ENCODE measurements around the gene CACFD1.

CACFD1 gene

DNA sequence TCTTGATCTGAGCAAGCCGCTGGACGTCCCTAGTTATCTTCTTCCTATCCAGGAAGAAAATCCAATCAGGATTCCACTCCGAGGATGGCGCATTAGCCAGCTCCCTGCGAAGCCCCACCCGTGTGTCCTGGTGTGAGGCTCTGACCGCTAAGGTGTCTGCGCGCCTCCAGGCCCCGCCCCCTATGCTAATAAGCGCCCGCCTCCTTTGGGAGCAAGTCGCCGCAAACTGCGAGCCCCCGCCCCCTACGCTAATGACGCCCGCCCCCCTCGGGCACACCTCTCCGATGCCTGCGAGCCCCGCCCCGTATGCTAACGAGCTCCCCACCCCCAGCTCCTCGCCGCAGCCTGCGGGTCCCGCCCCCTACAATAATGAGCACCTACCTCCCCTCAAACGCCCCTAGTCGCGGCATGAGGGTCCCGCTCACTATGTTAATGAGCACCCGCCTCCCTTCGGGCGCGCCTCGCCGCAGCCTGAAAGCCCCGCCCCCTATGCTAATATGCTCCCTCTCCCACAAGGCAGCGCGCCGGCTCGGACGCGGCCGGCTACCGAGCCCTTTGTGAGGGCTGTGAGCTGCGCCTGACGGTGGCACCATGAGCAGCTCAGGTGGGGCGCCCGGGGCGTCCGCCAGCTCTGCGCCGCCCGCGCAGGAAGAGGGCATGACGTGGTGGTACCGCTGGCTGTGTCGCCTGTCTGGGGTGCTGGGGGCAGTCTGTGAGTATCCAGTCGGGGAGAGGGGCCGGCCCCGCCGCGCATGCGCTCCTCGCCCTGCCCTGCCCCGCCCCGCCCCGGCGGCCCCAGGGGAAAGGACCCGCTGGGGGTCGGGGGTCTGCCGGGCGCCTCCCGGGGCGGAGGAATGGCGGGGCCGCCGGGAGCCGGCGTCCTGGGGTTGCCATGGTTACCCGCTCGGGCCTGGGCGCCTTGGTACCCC, at the start of gene CACFD1:
Gene CACFD1, plus strand, starts transcription at position 503 of the 929 bp plus-strand sequence. Its CDS starts 89 bp downstream, at position 592.
- peak; percentile 87 for DNase-seq (ENCODE audit: low read depth)

DNA sequence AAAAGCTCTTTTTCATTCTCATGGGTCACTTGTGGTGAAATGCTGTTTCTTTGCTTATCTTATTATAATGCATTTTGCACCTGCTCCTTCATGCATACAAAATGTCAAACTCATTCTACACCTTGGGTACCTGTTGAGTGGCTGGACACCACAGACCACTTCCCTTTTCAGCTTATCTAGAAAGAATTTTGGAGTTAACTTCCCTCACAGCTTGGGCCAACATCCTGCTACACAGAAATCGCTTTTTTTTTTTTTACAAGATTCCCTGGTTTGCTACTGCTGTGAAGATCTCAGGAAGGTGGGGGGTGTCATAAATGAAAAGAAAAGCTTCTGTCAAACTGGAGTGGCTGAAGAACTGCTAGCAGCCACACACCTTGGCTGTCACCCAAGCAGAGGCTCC, 44.6 kb upstream of the CACFD1 start:
- DNase-seq (ENCODE audit: low read depth), result no peak

DNA sequence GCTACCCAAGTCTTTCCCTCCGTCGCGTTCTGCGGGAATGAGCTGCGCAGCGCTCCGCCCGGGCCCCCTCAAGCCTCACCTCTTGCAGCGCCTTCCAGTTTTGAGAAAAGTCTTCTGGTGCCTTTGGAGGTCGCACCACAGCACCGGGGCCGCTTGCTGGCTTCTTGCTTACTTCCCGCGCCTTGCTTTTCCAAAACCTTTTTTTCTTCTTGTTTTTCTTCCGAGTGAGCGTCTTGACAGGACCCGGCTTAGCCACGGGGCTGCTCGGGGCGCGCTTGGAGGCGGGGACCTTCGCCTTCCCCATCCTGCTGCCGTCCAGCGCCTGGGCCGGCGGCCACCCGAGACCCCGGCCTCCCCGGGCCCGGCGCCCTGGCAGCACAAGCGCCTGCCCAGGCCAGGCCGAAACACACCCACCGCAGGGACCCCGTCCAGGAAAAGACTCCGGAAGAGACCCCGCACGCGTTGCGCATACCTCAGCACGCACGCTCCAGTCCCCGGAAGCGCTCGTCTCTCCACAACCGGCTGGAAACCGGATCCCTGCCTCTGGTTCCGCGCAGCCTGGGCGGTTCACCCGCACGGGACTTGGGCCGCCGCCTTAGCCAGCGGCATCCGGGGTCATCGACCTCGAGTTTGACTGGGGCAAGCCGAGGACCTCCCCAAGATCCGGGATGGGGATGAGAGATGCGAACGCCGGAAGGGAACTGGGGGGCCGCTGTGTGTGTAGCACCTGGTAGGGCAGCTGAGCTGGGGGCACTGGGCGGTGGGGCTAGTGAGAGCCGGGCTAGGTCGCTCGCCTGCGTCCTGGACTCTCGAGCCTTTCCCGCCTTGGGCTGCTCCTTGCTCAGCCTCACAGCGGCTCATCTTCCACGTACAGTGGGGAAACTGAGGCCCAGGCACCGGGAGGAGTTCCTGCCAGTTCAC, 42.0 kb upstream of the CACFD1 start, which contains the start of gene REXO4:
Gene REXO4, minus strand, starts transcription at position 470 of the 921 bp plus-strand sequence. Its CDS starts 166 bp downstream, at position 304.
- DNase-seq (ENCODE audit: low read depth), result peak; percentile 76

DNA sequence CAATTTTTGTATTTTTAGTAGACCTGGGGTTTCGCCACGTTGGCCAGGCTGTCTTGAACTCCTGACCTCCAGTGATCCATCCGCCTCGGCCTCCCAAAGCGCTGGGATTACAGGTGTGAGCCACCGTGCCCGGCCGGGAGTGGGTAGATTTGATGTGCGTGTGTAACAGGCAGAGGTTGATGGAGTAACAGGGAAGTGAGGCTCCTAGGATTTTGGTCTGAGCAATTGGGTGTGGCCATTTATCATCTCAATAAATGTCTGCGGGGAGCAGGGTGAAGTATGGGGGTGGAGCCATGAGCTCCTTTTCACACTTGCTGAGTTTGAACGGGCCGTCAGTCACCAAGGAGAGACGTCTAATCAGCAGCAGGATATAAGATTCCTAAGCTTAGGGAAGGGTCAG, 40.8 kb upstream of the CACFD1 start:
- DNase-seq (ENCODE audit: low read depth), result no peak

DNA sequence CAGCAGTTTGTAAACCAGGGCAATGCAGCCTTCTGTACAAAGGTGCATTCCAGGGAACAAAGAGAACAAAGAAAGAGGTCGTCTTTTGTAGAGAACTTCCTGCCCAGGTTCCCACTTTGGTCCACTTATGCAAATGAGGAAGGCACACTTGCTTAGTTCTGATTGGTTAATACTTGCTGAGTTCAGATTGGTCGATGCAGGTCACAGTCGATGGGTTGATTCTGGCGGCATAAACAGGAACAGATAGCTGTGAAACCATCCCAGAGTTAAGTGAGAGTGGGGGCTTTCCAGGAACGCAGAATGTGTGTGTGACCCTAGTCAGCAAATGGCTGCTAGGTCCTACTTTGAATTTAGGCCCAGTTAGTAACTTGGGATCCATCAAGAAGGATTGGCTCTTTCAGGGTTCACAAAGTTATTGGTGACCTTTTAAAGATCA, 39.4 kb upstream of the CACFD1 start:
- no peak for DNase-seq (ENCODE audit: low read depth)

DNA sequence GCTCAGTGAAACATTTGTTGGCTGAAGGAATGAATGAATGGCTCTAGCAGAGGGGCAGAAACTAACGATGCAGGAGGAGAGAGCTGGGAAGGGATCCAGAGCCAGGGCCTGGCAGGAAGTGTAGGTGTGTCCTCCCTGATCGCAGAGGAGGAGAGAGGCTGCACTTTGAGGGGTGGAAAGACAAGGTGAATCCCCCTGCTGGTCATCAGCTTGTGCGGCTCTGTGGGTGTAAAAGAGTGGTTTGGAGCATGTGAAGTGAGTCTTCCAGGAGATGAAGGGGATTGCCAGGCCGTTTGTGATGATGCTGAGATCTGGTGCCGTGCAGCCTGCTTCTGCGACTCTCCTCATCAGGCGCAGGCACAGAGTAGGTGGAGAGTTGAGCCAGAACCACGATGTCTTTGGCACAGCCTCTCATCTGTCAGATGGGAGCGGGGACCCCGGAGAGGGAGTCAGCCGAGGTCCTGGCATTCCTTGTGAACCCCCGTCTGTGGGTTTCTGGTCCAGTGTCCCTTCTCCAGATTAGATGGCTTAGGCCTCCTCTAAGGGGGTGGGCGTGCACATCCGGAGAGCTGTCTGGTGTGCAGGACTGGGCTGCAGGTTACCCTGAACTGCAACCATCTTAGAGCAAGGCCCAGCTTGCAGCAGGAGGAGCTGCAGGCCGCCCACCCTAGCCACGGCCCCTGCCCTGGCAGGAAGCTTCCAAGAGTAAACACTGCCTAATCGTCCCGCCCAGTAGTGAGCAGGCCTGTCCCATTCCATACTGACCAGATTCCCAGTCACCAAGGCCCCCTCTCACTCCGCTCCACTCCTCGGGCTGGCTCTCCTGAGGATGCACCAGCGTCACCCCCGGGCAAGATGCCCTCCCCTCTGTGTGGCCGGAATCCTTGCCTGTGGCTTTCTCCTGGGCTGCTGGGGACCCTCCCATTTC, 37.9 kb upstream of the CACFD1 start, which contains the start of gene ADAMTS13:
Gene ADAMTS13, plus strand, starts transcription at position 753 of the 928 bp plus-strand sequence. Its CDS starts 77 bp downstream, at position 830.
- DNase-seq (ENCODE audit: low read depth), result peak; percentile 32

DNA sequence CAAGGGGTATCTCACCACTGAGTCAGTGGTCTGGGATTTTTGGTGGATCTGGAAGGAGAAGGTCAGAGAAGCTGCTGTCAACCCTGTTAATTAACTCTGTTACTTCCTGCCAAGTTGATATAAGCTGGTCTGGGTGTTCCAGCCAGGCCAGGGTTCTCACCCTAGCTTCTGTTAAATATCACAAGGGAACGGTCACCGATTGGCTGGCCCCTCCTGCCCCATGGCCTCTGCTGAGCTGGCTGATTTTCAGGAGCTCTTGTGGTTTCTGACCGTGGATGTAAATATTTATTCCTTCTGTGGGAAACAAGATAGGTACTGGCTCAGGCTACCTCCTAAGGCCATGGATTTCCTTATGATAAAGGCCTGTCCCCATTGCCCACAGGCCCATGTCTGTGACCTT, 36.6 kb upstream of the CACFD1 start:
- no peak for DNase-seq (ENCODE audit: low read depth)

DNA sequence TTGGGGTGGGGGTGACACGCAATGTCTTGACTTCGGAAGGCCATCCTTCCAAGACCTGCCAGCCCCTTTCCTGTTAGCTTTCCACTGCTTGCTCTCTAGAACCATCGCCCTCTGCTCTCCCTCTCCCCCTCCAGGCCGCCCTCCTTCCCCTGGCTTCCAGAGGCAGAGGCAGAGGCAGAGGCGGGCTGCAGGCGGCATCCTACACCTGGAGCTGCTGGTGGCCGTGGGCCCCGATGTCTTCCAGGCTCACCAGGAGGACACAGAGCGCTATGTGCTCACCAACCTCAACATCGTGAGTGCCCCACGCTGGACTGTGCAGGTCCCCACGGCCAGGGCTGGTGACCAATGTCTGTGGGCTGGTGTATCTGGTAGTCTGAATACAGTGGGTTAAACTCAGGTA, 35.6 kb upstream of the CACFD1 start:
- DNase-seq (ENCODE audit: low read depth), result no peak

DNA sequence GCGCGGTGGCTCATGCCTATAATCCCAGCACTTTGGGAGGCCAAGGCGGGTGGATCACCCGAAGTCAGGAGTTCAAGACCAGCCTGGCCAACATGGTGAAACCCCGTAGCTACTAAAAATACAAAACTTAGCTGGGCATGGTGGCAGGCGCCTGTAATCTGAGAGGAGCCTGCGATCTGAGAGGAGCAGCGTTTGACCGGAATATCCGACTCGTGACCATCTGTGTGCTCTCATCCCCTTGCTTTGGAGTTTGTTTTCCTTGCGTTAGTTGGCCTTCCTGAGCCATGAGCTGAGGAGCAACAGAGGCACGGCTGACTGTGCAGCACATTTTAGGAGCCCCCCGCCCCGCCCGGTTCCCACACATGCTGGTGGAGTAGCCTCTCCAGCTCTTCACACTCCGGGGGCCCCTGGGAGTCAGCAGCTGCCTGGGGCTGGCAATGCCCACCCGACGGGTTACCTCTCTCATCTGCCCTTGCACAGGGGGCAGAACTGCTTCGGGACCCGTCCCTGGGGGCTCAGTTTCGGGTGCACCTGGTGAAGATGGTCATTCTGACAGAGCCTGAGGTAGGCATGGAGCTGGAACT, 34.6 kb upstream of the CACFD1 start:
- DNase-seq (ENCODE audit: low read depth), result no peak

DNA sequence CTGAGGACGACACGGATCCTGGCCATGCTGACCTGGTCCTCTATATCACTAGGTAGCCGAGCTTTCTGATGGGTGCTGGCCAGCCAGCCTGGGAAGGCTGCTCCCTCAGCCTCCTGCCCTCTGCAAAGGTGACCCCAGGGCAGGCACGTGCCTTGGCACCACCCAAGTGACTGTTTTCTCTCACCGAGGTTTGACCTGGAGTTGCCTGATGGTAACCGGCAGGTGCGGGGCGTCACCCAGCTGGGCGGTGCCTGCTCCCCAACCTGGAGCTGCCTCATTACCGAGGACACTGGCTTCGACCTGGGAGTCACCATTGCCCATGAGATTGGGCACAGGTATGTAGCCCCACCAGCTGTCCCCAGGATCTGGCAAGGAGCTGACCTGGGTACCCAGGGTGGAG, 33.8 kb upstream of the CACFD1 start:
- no peak for DNase-seq (ENCODE audit: low read depth)

DNA sequence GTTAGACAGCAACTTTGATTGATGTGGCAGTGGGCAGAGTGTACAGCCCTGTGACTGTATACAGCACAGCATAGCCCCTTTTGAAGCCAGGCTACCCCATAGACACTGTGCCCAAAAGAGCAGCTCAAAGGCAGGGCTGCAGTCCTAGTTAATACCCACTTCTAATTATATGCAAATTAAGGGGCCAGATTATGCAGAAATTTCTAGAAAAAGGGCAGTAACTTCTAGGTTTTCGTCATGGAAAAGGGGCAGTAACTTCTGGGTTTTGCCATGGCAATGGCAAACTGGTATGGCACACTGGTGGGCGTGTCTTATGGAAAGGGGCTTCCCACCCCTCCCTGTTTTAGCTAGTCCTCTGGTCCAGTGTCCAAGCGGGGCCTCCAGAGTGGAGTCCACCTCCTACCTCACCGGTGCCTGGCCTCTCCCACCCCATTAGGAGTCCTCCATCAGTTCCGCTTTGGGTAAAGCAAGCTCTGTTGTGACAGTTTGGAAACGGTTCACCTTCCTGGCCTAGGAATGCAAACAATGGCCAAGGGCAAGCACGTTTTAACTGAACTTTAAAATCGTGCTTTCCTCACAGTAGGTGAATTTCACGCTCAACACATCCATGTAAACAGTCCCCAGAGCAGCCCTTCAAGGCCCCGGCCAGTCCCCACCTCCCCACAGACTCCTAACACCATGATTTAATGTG, 32.0 kb upstream of the CACFD1 start:
- DNase-seq (ENCODE audit: low read depth), result no peak

DNA sequence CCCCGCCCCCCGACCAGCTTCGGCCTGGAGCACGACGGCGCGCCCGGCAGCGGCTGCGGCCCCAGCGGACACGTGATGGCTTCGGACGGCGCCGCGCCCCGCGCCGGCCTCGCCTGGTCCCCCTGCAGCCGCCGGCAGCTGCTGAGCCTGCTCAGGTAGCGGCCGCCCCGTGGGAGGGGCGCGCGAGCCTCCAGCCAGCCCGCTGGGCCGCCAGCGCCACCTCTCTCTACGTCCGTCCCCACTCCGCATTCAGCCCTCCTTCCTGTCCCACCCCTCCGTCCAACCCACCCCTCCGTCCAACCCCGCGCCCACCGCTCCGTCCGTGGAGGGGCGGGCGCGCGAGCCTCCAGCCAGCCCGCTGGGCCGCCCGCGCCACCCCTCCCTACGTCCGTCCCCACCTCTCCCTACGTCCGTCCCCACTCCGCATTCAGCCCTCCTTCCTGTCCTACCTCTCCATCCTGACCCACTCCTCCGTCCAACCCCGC, 31.1 kb upstream of the CACFD1 start:
- no peak for DNase-seq (ENCODE audit: low read depth)

DNA sequence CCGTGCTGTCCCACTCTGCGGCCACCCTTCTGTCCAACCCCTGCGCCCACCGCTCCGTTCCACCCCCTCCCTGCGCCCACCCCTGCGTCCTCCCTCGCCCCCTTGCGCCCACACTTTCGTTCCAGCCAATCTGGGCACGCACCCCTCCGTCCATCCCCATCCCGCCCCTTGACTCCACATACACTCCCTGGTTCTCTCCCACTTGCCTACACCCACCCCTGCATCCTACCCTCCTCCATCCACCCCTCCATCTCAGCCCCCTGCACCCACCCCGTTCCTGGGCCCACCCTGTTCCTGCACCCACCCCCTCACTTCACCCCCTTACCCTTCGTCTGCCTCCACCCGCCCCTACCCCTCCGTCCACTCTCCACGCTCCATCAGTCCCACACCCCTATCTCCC, 30.6 kb upstream of the CACFD1 start:
- DNase-seq (ENCODE audit: low read depth), result no peak

DNA sequence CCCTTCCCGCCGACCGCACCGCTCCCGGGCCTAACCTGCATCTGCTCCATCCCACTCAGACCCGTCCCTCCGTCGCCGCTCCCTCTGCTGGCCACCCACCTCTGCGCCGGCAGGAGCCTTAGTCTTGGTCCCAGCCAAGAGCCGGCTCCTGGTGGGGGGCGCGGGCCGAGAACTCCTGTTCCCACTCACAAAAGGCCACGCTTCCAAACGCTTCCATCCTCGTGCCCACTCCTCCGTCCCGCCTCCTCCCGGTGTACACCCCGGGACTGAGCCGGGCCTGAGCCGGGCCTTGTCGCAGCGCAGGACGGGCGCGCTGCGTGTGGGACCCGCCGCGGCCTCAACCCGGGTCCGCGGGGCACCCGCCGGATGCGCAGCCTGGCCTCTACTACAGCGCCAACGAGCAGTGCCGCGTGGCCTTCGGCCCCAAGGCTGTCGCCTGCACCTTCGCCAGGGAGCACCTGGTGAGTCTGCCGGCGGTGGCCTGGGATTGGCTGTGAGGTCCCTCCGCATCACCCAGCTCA, 30.1 kb upstream of the CACFD1 start:
- DNase-seq (ENCODE audit: low read depth), result no peak

DNA sequence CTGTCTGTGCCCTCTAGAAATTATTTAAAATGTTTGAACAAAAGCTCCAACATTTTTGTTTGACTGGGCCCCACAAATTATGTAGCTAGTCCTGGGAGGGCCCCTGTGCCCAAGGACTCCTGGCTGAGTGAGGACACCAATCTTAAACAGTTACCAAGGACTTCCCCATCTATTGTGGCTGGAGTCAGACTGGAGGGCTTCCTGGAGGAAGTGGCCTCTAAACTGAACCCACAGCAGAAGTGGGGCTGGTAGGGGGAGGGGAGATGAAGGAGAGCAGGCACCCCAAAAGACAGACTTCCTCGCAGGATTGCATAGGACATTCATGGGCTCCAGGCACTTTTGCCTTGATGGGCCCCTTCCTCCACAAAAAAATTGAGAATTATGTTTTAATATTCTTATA, 29.5 kb upstream of the CACFD1 start:
- DNase-seq (ENCODE audit: low read depth), result no peak

DNA sequence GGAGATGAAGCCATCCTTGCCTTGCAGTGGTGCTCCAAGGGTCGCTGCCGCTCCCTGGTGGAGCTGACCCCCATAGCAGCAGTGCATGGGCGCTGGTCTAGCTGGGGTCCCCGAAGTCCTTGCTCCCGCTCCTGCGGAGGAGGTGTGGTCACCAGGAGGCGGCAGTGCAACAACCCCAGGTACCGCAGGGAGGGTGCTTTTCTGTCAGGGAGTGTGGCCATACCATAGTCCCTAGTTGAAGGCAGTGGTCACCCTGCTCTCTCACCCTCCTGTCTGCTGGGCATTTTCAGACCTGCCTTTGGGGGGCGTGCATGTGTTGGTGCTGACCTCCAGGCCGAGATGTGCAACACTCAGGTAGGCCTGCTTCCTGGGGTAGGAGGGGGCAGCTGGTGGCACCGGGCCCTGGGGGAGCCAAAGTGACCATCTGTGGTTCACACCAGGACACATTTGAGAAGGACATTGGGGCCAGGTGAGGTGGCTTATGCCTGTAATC, 26.4 kb upstream of the CACFD1 start:
- no peak for DNase-seq (ENCODE audit: low read depth)

DNA sequence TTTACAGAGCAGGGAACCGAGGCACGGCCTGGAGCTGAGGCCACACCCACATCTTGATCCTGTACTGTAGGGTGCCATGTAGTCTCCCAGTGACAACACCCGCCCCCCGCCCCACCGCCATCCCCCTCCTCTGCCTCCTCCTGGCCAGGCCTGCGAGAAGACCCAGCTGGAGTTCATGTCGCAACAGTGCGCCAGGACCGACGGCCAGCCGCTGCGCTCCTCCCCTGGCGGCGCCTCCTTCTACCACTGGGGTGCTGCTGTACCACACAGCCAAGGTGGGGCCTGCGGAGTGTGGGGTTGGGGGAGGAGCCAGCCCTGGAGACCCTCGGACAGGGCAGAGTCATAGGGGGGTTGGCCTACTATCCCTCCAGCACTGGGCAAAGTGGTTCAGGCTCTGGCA, 23.1 kb upstream of the CACFD1 start:
- no peak for DNase-seq (ENCODE audit: low read depth)

DNA sequence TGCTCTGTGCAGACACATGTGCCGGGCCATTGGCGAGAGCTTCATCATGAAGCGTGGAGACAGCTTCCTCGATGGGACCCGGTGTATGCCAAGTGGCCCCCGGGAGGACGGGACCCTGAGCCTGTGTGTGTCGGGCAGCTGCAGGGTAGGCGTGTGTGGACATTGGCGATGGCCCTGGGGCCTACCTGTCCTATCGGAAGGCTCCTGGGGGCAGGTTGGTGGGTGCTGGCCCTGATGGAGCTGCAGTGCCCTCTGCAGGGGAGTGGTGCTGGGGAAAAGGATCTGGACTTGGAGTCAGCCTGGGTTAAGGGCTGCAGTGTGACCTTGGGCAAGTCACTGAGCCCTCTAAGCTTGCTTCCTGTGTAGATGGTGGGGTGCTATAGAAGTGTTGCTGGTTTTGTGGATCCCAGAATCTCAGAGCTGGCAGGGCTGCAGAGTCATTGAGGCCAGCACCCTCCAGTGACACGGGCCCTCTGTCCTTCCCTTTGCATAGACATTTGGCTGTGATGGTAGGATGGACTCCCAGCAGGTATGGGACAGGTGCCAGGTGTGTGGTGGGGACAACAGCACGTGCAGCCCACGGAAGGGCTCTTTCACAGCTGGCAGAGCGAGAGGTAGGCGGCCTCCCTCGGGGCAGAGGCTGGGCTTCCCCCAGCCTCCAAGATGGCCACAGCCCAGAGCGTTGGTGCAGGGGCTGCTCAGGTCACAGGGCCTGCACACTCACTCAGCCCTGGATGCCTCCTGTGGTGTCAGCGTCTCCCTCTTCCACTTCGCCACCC, 21.8 kb upstream of the CACFD1 start:
- no peak for DNase-seq (ENCODE audit: low read depth)

DNA sequence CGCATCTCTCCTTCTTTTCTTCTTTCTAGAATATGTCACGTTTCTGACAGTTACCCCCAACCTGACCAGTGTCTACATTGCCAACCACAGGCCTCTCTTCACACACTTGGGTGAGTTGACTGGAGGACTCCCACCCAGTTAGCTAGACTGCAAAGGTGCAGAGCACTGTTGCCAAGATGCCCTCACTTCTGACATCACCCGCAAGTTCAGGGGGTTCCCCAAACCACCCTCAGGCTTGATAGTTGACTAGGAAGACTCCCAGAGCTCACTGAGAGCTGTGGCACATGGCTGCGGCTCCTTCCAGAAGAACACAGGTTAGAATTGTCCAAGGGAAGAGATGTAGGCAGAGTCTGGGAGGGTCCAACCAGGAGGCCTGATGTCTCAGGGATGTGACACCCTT, 20.4 kb upstream of the CACFD1 start:
- DNase-seq (ENCODE audit: low read depth), result no peak
